GM21390 (cell line): ENCODE results near the gene PRRG3.
A peak's percentile ranks its signal among the peaks of the same experiment; 100 is the strongest.
"Not testable (repeated sequence)": the region's sequence is repeated elsewhere in the genome, so short reads cannot be mapped to it uniquely, and the experiment has no call there.

ENCODE experiments used
- ATAC-seq: cut with Tn5 transposase; IDR thresholded peaks from one replicate; pipeline ENCODE4 v1.9.1; 2021; ENCODE audit not compliant: unreplicated experiment

PRRG3 gene

GRCh38 chrX:151694661-151695582 is at the start of gene PRRG3:
Gene PRRG3, plus strand, starts transcription at chrX:151695458. Its CDS starts 3,357 bp downstream, at chrX:151698815.
- ATAC-seq = no peak

GRCh38 chrX:151675121-151675746 is 20.0 kb upstream of the PRRG3 start:
- no peak for ATAC-seq

GRCh38 chrX:151676196-151676595 is 19.1 kb upstream of the PRRG3 start:
- no peak for ATAC-seq

GRCh38 chrX:151679798-151680402 is 15.4 kb upstream of the PRRG3 start:
- no peak for ATAC-seq

- ATAC-seq = peak; percentile 81
Observed at GRCh38 chrX:151680805-151681204, 14.5 kb upstream of the PRRG3 start.

- ATAC-seq = no peak
Observed at GRCh38 chrX:151687635-151688034, 7.6 kb upstream of the PRRG3 start.

GRCh38 chrX:151688695-151689094 is 6.6 kb upstream of the PRRG3 start:
- no peak for ATAC-seq

GRCh38 chrX:151692825-151693224 is 2.4 kb upstream of the PRRG3 start:
- ATAC-seq = no peak

GRCh38 chrX:151694121-151694520 is 1.1 kb upstream of the PRRG3 start:
- no peak for ATAC-seq

GRCh38 chrX:151695583-151696340 is 504 bp downstream of the PRRG3 start:
- ATAC-seq = no peak

GRCh38 chrX:151697082-151697481 is 1.8 kb downstream of the PRRG3 start:
- ATAC-seq = not testable (repeated sequence)

- ATAC-seq = no peak
Observed at GRCh38 chrX:151697522-151697921, 2.3 kb downstream of the PRRG3 start.

GRCh38 chrX:151698485-151698884 is 3.2 kb downstream of the PRRG3 start:
- ATAC-seq = no peak

GRCh38 chrX:151699746-151700145 is 4.5 kb downstream of the PRRG3 start:
- no peak for ATAC-seq

- no peak for ATAC-seq
Observed at GRCh38 chrX:151700581-151700980, 5.3 kb downstream of the PRRG3 start.

GRCh38 chrX:151701071-151701470 is 5.8 kb downstream of the PRRG3 start:
- ATAC-seq = no peak

GRCh38 chrX:151701531-151701930 is 6.3 kb downstream of the PRRG3 start:
- no peak for ATAC-seq

GRCh38 chrX:151702026-151702714 is 6.9 kb downstream of the PRRG3 start:
- ATAC-seq = no peak

- no peak for ATAC-seq
Observed at GRCh38 chrX:151702741-151703340, 7.6 kb downstream of the PRRG3 start.

GRCh38 chrX:151703487-151703886 is 8.2 kb downstream of the PRRG3 start:
- no peak for ATAC-seq
